Gastroesophageal sphincter (tissue), 3 donors: Measurements from ENCODE around the gene MCMBP.

Experiments
- CTCF ChIP-seq, 4 experiments: fragments of 200-600 bp in 2 of 4; fragments of 450-650 bp in 2 of 4; sonication (generic) in 1 of 4; IDR thresholded peaks; one replicate each; pipeline ENCODE4 v1.5.1; 2017 to 2019; ENCODE audit warnings: antibody characterized with exemption in 4 of 4, mild to moderate bottlenecking in 2 of 4, moderate library complexity in 2 of 4
- EP300 ChIP-seq: sonication (generic); formaldehyde crosslinking; IDR thresholded peaks from one replicate; pipeline ENCODE4 v1.6.1; 2017; ENCODE audit warnings: antibody characterized with exemption, mild to moderate bottlenecking
- POLR2A ChIP-seq, 2 donors: fragments of 450-650 bp; IDR thresholded peaks; one replicate each; pipeline ENCODE4 v1.6.1; 2017; ENCODE audit warnings: antibody characterized with exemption in 2 of 2, mild to moderate bottlenecking in 2 of 2, moderate library complexity in 1 of 2

GRCh38 chr10:119812684-119813083 lies 60.0 kb downstream of the MCMBP start:
- TF ChIP-seq CTCF (IDR thresholded peaks at IDR 0.05): no peak
- no peak for TF ChIP-seq POLR2A (IDR thresholded peaks at IDR 0.05)
- TF ChIP-seq EP300: no peak
